Stimulated activated CD4-positive, alpha-beta T cell treated with anti-CD3 and anti-CD28 coated beads, Interleukin-4, amount 100 ng/mL, for 4 hours (primary cell): Measurements from ENCODE around the gene SLC9C2.
"Not testable (repeated sequence)": the region's sequence is repeated elsewhere in the genome, so short reads cannot be mapped to it uniquely, and the experiment has no call there.

Experiments used
- DNase-seq, 2 experiments: peaks; one replicate each; pipeline ENCODE4 v3.0.0-alpha.2; 2020

The SLC9C2 gene, protein sequence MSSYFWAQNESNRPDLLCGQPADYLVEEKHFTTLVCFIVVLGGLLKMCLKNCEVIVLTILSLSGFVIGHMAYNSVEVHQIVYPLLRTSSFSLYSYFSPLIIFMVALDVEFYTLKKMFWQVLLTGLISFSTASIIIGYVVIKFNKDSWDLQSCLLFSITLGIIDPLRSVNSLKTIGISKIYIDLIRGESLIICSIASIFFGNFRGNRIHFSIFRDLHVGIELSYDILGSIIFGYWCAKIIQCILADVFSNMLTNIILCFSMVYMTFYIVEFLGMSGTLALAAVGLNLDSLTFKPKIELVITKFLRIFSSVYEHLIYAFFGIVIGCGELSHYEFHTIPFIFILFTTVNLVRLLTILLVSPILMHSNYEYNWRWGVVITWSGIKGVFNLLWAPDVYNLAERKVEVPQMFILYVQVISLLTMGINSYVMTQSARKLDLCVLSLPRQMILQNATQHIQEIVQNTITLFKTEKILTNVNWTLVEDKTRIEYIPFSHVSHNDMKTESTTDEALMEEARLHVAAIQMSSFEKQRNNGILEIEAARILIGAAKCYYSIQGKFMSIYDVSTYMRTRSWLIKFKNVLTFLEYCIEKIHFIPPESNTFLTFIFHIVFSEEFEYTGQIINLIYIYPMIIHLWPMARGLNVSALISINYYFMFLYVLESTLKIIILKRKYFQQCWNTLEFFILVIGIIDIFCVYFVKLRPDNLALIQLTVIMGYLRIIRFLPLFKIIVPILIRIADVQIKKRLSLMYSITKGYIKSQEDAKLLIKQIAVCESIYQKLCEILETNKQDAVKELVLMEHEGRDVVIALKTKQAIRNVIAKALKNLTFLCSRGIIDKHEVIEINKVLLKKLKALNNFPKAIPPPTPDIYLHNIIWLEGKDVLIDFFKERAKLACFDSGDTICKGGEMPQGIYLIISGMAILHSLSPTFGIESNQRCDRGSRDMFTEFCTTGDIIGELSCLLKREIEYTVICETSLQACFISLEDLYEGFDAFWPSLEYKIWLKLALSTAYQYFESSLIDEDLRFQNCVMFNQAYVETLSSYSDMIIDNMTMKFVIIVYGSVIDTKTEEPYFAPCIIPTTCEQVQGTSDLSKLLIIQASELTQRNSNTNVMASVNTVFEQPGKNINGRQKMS

DNA sequence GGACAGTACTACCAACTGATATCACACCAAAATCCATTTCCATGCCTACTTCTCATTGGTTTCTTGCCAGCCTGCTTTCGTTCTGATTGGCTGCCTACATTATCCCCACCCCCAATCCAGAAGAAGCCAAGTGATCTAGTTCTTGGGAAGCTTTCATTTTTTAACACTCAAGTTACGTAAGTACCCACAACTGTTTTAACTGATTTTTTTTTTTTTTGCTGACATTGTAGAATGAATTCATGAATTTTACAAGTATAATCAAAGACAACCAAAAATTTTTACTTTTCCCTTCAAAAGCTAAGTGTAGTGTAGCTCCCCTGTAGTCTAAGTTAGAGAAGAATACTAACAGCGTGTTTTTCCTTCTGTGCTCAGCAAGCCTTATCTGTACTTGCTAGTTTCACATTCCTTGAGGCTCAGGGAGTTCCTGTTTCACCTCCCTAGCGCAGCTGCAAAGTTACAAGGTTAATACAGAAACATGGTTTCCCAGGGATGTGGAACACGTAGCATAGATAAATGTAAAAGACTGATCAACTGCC is at the start of gene SLC9C2:
Gene SLC9C2 (minus strand): TSS at position 17 of the 536 bp plus-strand sequence. CDS start 1,296 bp downstream, outside the sequence.
- DNase-seq = no peak

DNA sequence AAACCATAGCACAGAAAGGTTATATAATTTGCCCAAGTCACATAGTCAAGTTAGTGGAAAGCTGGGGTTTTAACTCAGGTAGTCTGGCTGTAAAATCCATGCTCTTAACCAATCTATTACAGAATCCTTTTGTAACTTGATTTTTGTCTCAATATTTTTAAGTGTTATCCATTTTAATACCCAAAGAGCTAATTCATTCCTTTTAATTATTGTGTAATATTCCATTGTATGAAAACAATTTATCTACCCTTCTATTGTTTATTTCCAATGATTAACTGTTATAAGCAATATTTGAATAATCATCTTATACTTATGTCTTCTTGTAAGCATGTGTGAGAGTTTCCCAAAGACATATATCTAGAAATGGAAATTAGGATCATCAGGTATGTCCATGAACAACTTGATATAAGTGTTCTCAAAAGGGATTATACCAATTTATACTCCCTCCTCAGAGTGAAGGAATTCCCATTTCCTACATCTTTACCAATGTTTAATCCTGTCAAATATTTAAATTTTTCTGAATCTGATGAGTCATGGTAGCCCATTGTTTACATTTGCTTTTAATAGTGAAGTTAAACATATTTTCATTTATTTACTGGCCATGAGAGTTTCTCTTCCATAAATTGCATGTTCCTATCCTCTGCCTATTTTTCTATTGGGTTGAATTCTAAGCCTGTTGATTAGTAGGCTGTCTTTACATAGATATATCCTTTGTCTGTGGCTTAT is 46.2 kb upstream of the SLC9C2 start:
- no peak for DNase-seq

DNA sequence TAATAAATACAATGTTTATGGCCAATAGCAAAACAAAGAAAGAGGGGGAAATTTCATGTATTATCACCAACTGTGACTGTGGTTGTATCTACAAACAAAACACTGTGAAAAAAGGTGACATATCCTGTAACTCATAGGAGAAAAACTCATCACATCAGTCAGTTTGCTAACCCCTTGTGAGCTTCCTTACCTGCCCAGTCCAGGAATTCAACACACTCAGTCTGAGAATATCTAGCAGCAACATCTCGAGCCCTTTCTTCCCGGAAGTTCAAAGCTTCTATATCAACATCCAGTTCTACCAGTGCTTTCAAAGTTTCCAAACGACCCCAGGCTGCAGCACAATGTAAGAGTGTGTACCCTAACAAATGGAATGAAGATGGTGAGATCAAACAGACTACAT is 43.8 kb upstream of the SLC9C2 start:
- no peak for DNase-seq

DNA sequence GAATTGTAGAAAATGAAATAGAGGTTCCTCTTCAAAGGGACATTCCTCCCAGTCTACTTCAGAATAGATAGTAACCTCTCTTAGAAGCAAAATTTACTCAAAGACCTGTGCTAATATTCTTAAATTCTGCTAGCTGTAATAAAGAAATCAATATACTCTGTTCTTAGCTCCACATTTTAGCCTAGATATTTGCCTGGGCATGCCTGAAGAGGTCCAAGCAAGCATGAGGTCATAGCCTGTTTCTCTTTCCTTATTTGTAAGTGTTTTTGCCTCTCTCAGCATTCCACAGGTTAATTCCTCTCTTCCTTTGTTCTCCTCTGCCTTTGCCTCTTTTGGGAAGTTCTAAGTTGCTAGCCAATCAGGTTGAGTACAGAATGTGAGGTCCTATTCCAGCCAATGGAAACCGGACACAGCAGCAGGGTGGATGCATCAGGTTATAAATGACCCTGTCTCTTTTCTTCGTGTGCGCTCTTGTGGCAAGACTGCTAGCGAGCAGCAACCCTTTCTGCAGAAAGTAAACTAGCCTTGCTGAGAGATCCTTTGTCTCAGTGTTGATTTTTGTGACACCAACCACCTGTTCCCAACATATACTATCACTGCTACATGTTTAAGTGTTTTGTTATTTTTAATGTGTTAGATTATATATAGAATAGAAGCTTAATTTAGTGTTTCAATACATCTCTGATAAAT is 39.7 kb upstream of the SLC9C2 start:
- not testable (repeated sequence) for DNase-seq

DNA sequence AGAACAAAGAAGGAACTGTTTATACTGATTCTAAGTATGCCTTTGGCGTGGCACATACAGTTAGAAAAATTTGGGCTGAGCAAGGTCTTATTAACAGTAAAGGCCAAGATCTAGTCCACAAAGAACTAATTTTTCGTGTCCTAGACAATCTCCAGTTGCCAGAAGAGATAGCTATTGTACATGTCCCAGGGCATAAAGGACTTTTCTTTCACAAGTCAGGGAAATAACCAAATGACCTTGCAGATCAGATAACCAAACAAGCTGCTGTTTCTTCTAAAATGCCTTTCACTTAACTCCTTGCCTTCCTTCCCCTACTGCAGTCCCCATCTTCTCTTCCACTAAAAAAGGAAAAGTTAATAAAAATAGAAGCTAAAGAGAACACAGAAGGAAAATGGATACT is 36.2 kb upstream of the SLC9C2 start:
- DNase-seq = no peak

DNA sequence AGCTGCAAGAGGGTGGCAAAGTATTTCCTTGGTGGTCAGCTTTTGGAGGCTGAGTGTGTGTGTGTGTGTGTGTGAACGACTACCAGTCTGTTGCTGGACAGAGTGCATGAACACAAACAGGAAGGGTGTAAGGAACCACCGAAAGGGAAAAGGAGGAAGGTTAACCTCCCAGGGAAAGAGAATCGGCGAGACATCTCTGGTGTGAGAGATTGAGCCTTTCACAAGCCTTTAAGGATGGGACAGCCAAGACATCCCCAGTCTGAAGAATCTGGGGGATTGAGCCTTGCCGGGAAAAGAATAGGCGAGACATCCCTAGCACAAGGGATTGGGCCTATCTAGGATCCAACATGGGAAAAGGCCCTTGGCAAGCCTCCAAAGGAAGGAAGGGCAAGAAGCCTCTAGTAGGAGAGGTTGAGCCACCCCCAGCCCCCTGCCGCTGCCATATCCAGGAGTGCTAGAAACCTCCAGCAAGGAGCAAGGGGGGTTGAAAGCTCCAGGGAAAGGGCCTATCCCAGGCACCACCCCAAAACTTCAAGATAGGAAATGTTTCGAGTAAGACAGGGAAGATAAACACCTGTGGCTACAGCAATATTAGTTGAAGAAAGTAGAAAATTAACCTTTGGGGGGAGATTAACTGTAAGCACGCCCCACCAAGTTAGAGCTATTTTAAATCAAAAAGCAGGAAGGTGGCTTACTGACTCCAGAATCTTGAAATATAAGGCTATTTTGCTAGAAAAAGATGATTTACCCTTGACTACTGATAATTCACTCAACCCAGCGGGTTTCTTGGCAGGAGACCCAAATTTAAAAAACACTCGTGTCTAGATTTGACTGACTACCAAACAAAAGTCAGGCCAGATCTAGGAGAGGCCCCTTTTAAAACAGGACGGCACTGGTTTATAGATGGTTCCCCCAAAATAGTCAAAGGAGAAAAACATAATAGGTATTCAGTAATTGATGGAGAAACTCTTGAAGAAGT is 35.5 kb upstream of the SLC9C2 start:
- no peak for DNase-seq

DNA sequence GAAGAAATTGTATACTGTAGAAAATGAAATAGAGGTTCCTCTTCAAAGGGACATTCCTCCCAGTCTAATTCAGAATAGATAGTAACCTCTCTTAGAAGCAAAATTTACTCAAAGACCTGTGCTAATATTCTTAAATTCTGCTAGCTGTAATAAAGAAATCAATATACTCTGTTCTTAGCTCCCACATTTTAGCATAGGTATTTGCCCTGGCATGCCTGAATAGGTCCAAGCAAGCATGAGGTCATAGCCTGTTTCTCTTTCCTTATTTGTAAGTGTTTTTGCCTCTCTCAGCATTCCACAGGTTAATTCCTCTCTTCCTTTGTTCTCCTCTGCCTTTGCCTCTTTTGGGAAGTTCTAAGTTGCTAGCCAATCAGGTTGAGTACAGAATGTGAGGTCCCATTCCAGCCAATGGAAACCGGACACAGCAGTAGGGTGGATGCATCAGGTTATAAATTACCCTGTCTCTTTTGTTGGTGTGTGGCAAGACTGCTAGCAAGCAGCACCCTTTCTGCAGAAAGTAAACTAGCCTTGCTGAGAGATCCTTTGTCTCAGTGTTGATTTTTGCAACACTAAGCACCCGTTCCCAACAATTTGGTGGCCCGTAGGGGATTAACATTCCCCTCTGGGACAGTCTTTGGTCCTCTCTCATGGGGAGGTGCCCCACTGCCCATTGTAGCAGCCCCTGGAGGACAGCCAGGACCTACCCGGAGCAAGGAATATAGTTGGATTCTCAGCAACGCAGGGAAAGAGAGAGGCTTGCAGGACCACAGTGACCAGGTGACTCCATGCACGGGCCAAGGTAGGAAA is 34.6 kb upstream of the SLC9C2 start:
- DNase-seq = not testable (repeated sequence)

DNA sequence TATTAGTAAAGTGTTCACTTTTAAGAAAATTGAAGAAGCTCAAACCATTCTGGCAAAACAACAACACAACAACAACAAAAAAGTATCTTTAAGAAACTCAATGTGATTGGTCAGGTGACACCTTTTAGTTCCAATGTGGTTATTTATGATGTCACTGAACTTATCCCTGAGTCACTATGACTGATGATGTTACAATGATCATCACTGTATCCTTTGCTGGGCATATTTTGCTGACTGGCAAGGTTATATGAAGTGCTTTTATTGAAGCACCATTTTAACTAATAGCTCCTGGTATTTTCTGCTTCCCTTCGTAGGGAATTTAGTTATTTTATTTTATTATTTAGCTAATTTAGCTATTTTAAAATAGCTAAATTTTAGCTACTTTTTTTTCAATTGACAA is 32.2 kb upstream of the SLC9C2 start, which contains the start of gene TEX50:
Gene TEX50 (plus strand): TSS at position 223 of the 400 bp plus-strand sequence. CDS start 184 bp downstream, outside the sequence.
- no peak for DNase-seq

DNA sequence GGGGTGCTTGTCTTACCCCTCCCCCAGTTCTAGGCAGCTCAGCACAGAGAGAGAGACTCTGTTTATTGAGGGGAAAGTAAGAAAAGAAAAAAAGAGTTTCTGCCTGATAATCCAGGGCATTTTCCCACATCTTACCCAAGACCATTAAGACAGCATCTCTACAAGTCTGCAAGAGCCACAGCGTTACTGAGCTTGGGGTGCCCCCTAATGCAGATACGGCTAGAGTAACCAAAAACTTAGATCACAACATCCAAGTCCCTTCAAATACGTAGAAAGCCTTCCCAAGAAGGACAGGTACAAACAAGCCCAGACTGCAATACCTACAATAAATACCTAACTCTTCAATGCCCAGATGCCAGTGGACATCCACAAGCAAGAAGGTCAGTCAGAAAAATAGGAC is 26.0 kb upstream of the SLC9C2 start:
- DNase-seq = no peak

DNA sequence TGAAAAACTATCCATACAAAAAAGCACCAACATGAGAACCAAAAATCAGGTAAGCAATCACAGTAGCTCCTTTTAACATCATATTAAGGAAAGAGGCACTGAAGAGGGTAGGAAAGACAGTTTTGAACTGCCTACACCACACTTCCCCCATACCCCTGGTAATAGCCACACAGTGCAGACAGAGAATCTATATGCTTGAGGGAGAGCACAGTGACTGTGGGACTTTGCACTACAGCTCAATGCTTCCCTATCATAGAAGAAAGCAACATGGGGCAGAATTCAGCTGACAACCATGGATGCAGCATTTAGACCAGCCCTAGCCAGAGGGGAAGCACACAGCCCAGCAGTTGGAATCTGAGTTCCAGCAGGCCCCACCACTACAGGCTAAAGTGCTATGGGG is 24.4 kb upstream of the SLC9C2 start:
- no peak for DNase-seq

DNA sequence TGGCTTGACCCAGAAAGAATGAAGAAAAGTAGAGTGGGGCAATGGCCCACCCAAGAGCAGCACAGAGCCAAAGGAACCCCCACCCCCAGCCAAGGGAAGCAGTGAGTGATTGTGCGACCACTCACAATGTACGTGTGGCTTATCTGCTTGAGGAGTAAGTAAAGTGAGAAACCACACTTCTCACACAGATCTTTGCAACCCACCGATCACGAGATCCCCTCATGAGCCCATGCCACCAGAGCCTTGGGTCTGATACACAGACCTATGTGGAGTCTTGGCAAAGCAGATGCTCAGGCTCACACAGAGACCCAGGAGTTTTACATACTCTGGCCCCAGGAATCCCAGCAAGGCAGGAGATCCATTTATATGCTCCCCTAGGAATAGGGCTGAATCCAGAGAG is 14.0 kb upstream of the SLC9C2 start:
- DNase-seq = no peak

DNA sequence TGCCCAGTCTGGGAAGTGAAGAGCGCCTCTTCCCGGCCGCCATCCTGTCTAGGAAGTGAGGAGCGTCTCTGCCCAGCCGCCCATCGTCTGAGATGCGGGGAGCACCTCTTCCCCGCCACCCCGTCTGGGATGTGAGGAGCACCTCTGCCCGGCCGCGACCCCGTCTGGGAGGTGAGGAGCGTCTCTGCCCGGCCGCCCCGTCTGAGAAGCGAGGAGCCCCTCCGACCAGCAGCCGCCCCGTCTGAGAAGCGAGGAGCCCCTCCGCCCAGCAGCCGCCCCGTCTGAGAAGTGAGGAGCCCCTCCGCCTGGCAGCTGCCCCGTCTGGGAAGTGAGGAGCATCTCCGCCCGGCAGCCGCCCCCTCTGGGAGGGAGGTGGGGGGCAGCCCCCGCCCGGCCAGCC is 10.2 kb upstream of the SLC9C2 start:
- not testable (repeated sequence) for DNase-seq

DNA sequence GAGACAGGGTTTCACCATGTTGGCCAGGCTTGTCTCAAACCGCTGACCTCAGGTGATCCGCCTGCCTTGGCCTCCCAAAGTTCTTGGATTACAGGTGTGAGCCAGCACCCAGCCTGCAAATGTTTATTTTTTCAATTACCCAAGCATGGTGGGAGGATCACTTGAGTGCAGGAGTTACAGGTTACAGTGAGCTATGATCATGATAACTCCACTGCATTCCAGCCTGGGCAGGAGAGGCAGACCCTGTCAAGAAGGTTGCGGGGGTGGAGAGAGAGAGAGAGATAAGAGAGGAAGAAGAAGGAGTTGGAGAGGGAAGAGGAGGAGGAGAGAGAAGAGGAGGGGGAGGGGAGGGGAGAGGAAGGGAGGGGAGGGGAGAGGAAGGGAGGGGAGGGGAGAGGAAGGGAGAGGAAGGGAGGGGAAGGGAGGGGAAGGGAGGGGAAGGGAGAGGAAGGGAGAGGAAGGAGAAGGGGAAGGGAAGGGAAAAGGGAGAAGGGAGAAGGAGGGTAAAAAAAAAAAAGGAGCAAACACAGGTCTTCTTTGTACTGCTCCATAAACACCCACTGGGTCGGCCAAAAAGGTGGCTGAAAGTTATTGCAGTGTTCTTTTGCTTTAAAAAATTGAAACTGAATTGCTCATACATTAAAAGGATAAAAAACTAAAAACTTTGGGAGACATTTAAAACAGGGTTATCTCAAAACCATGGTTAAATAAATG is 5.8 kb upstream of the SLC9C2 start:
- no peak for DNase-seq

DNA sequence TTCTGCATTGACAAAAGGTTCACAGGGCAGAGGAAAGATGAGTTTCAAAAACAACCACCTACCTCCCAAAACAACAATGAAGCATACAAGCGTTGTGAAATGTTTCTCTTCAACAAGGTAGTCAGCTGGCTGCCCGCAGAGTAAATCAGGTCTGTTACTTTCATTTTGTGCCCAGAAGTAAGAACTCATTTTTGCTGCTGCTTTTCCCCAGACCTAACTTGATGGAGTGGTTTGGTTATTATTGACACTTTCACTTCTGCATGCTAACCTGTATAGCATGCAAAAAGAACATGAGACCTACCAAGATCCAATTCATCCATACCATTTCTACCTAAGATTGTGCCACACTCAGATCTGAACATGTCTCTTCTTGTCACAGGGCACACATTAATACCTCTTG is 1.3 kb downstream of the SLC9C2 start:
- DNase-seq = no peak

DNA sequence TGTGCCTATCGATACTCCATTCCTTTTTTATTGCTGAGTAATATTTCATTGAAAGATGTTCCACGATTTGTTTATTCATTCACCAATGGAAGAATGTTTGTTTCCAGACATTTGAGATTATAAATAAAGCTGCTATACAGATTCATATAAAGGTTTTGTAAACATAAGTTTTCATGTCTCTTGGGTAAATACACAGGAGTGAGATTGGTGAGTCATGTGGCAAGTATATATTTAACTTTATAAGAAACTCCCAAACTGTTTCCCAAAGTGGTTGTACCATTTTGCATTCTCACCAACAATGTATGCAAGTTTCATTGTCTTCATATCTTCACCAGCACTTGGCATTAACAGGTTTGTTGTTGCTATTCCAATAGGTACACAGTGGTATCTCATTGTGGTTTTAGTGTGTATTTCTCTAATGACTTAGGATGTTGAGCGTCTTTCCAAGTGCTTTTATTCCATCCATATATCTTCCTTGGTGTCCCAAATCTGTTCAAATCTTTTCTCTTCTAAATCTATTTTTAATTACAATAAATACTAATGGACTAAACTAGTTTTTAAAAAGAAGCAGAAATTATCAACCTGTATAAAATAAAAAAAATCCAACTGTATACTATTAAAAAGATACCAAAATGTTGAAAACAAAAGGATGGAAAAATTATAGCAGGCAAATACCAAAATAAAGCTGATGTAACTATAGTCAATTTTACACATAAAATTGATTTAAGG is 6.6 kb downstream of the SLC9C2 start:
- DNase-seq = no peak

DNA sequence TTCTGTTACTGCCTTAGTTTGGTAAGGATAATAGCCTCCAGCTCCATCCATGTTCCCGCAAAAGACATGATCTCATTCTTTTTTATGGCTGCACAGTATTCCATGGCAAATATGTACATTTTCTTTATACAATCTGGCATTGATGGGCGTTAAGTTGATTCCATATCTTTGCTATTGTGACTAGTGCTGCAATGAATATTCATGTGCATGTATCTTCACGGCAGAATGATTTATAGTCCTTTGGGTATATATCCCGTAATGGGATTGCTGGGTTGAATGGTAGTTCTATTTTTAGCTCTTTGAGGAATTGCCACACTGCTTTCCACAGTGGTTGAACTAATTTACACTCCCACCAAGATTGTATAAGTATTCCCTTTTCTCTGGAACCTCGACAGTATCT is 11.7 kb downstream of the SLC9C2 start:
- not testable (repeated sequence) for DNase-seq

DNA sequence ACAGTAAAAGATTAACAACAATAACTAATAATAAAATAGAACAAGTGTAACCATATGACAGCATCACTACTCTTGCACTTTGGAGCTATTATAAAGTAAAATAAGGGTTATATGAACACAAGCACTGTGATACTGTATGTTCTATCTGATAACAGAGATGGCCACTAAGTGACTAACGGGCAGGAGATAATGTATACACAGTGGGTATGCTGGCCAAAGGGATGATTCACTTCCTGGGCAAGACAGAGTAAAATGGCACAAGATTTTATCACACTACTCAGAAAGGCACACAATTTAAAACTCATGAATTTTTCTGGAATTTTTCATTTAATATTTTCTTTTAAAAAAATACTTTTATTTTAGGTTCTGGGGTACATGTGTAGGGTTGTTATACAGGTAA is 12.3 kb downstream of the SLC9C2 start:
- DNase-seq = no peak
